ENCODE measurements around the gene SCGB1D1. TPM values are rescaled to one million over a fixed set of nuclear protein-coding genes. Genes with fewer than 3 reads are reported as not detected.
"Not testable (repeated sequence)": the region's sequence is repeated elsewhere in the genome, so short reads cannot be mapped to it uniquely, and the experiment has no call there.

The SCGB1D1 gene
- total and polyA plus RNA-seq, 12 donors: not detected

GRCh38 chr11:62202910-62203309 lies 12.9 kb downstream of the SCGB1D1 start:
- intact Hi-C loops (cut with DNase I): no loop called here
- WGBS, 4 donors: 76 to 81% (median 78%) methylated on average over 6 of the region's 6 CpGs
- no peak for DNase-seq
- no peak for TF ChIP-seq CTCF (IDR thresholded peaks at IDR 0.05)
- no peak for TF ChIP-seq POLR2A (IDR thresholded peaks at IDR 0.05)
- H3K27me3 ChIP-seq: no peaks in the 10 kb centered on the region
- no peaks in the 10 kb centered on the region for H3K9me3 ChIP-seq (replicated peaks in 1 of 3)
- no peak overlapping the region for H3K27ac ChIP-seq
- H3K36me3 ChIP-seq (replicated peaks in 1 of 2): no peaks in the 10 kb centered on the region
- no peaks in the 10 kb centered on the region for H3K4me1 ChIP-seq (replicated peaks in 1 of 2)
- H3K4me3 ChIP-seq: no peak overlapping the region

GRCh38 chr11:62204430-62204829 lies 14.4 kb downstream of the SCGB1D1 start:
- TF ChIP-seq POLR2A (IDR thresholded peaks at IDR 0.05) (no peak), CTCF (IDR thresholded peaks at IDR 0.05) (no peak)
- no peak overlapping the region for H3K27ac ChIP-seq
- 86 to 91% (median 90%) methylated on average over 5 of the region's 5 CpGs for WGBS, 4 donors
- intact Hi-C loops (cut with DNase I): no loop called here
- no peaks in the 10 kb centered on the region for H3K4me1 ChIP-seq (replicated peaks in 1 of 2)
- no peak for DNase-seq
- no peaks in the 10 kb centered on the region for H3K27me3 ChIP-seq
- no peaks in the 10 kb centered on the region for H3K9me3 ChIP-seq (replicated peaks in 1 of 3)
- H3K4me3 ChIP-seq: no peak overlapping the region
- H3K36me3 ChIP-seq (replicated peaks in 1 of 2): no peaks in the 10 kb centered on the region

GRCh38 chr11:62205441-62205840 lies 15.4 kb downstream of the SCGB1D1 start:
- Histone ChIP-seq H3K36me3 (replicated peaks in 1 of 2) (no peaks in the 10 kb centered on the region), H3K27ac (no peak overlapping the region), H3K4me3 (no peak overlapping the region), H3K4me1 (replicated peaks in 1 of 2) (no peaks in the 10 kb centered on the region), H3K9me3 (replicated peaks in 1 of 3) (no peaks in the 10 kb centered on the region), H3K27me3 (no peaks in the 10 kb centered on the region)
- TF ChIP-seq CTCF (IDR thresholded peaks at IDR 0.05): no peak
- no peak for TF ChIP-seq POLR2A (IDR thresholded peaks at IDR 0.05)
- intact Hi-C loops (cut with DNase I): no loop called here
- no peak for DNase-seq
- WGBS, 4 donors: 91 to 95% (median 92%) methylated on average over 5 to 7 of the region's 7 CpGs

- H3K36me3 ChIP-seq (replicated peaks in 1 of 2); H3K27me3 ChIP-seq; H3K27ac ChIP-seq; H3K4me3 ChIP-seq; DNase-seq; H3K9me3 ChIP-seq (replicated peaks in 1 of 3); intact Hi-C loops (cut with DNase I); H3K4me1 ChIP-seq (replicated peaks in 1 of 2): not testable (repeated sequence)
- 90 to 96% (median 92%) methylated on average over 12 of the region's 12 CpGs for WGBS, 4 donors
Observed at GRCh38 chr11:62206276-62207066, 16.5 kb downstream of the SCGB1D1 start.

- intact Hi-C loops (cut with DNase I): no loop called here
- H3K9me3 ChIP-seq (replicated peaks in 1 of 3): no peaks in the 10 kb centered on the region
- no peak overlapping the region for H3K27ac ChIP-seq
- no peaks in the 10 kb centered on the region for H3K4me1 ChIP-seq (replicated peaks in 1 of 2)
- no peak overlapping the region for H3K4me3 ChIP-seq
- DNase-seq: no peak
- TF ChIP-seq CTCF (IDR thresholded peaks at IDR 0.05) (no peak), POLR2A (IDR thresholded peaks at IDR 0.05) (no peak)
- no peaks in the 10 kb centered on the region for H3K36me3 ChIP-seq (replicated peaks in 1 of 2)
- 63 to 71% (median 68%) methylated on average over 4 of the region's 4 CpGs for WGBS, 4 donors
- H3K27me3 ChIP-seq: no peaks in the 10 kb centered on the region
Observed at GRCh38 chr11:62208785-62209144, 18.7 kb downstream of the SCGB1D1 start.

Data from adrenal gland (tissue), 12 donors.